Measurements from ENCODE around the gene EVPL. TPM values are rescaled to one million over a fixed set of nuclear protein-coding genes. Genes with fewer than 3 reads are reported as not detected.
A peak's percentile ranks its signal among the peaks of the same experiment; 100 is the strongest.

Gene EVPL
- total and polyA plus RNA-seq, 2 of the 13 experiments (the other 11 are each of a cell fraction or from before 2014, with no cell fraction given): 2.1 to 8.2 TPM

- no peak for TF ChIP-seq CREB3 (CRISPR knock-in tag; IDR thresholded peaks at IDR 0.05)
- no peak for TF ChIP-seq ZNF589 (CRISPR knock-in tag; conservative IDR thresholded peaks at IDR 0.05)
- peak; percentile 57 for TF ChIP-seq ZNF441 (CRISPR knock-in tag; IDR thresholded peaks at IDR 0.05; ENCODE audit: borderline replicate concordance)
- peak; percentile 39; the same call in 1 of the 2 replicates for TF ChIP-seq DRAP1 (CRISPR knock-in tag; IDR thresholded peaks at IDR 0.05)
- 0 out of 2 replicates have a peak, but pooled peaks have one; percentile 53 for TF ChIP-seq ZBTB42 (CRISPR knock-in tag; IDR thresholded peaks at IDR 0.05)
- peak; percentile 43 for TF ChIP-seq ZFY (CRISPR knock-in tag; IDR thresholded peaks at IDR 0.05)
- no peak for TF ChIP-seq GABPA (IDR thresholded peaks at IDR 0.05; ENCODE audit: low read depth, low read length)
- no peak for TF ChIP-seq GABPA (CRISPR knock-in tag; IDR thresholded peaks at IDR 0.05; ENCODE audit: low read depth)
- TF ChIP-seq ZNF572 (CRISPR knock-in tag; IDR thresholded peaks at IDR 0.05): peak; percentile 27; the same call in 1 of the 2 replicates
- peak; percentile 29; the same call in 1 of the 2 replicates for TF ChIP-seq BCL6 (CRISPR knock-in tag; IDR thresholded peaks at IDR 0.05)
- no peak for TF ChIP-seq ZNF558 (CRISPR knock-in tag; IDR thresholded peaks at IDR 0.05; ENCODE audit: borderline replicate concordance)
- 0 out of 2 replicates have a peak, but pooled peaks have one; percentile 30 for TF ChIP-seq MEIS1 (CRISPR knock-in tag; IDR thresholded peaks at IDR 0.05; ENCODE audit: borderline replicate concordance)
- TF ChIP-seq GFI1 (CRISPR knock-in tag; IDR thresholded peaks at IDR 0.05; ENCODE audit: borderline replicate concordance): no peak
- peak; percentile 30 for TF ChIP-seq HOXD1 (CRISPR knock-in tag; IDR thresholded peaks at IDR 0.05)
- TF ChIP-seq CEBPB (IDR thresholded peaks at IDR 0.05; ENCODE audit: borderline replicate concordance, low read depth, low read length): 0 out of 2 replicates have a peak, but pooled peaks have one; percentile 9
- no peak for TF ChIP-seq CENPBD1 (CRISPR knock-in tag; IDR thresholded peaks at IDR 0.05; ENCODE audit: borderline replicate concordance, low read depth)
- no peak for TF ChIP-seq ZNF282 (IDR thresholded peaks at IDR 0.05; ENCODE audit: partially characterized antibody)
- peak in 1 of 2 experiments; percentile 14; a peak in 1 of 4 replicates for TF ChIP-seq KLF16 (CRISPR knock-in tag; IDR thresholded peaks at IDR 0.05)
- TF ChIP-seq NFIB (CRISPR knock-in tag; IDR thresholded peaks at IDR 0.05; ENCODE audit: borderline replicate concordance): 0 out of 2 replicates have a peak, but pooled peaks have one; percentile 79
- no peak for TF ChIP-seq ZNF224 (CRISPR knock-in tag; IDR thresholded peaks at IDR 0.05)
- peak; percentile 54; the same call in 1 of the 2 replicates for TF ChIP-seq ZNF124 (CRISPR knock-in tag; IDR thresholded peaks at IDR 0.05)
- TF ChIP-seq HNF1A (IDR thresholded peaks at IDR 0.05; ENCODE audit: low read depth): no peak
- no peak for TF ChIP-seq HNF1A (CRISPR knock-in tag; IDR thresholded peaks at IDR 0.05; ENCODE audit: borderline replicate concordance)
- TF ChIP-seq CEBPG (CRISPR knock-in tag; IDR thresholded peaks at IDR 0.05): peak; percentile 75
- TF ChIP-seq ZSCAN12 (CRISPR knock-in tag; IDR thresholded peaks at IDR 0.05): 0 out of 2 replicates have a peak, but pooled peaks have one; percentile 63
Observed at GRCh38 chr17:76032073-76032779, 5.1 kb upstream of the EVPL start (continued).

All from HepG2 (cell line).